Duodenal mucosa (tissue), 2 donors: ENCODE results near the gene VILL.

ENCODE experiments used
- H3K27ac ChIP-seq: one replicate; pipeline ENCODE4 v1.7.0; 2013; ENCODE audit warnings: low read depth, low read length
- H3K27me3 ChIP-seq, 2 donors: one replicate each; pipeline ENCODE4 v1.7.0; 2013; ENCODE audit warnings: low read length in 2 of 2, control low read depth in 1 of 2; ENCODE audit not compliant: insufficient read depth in 2 of 2, control insufficient read depth in 1 of 2
- H3K36me3 ChIP-seq, 2 donors: one replicate each; pipeline ENCODE4 v1.7.0; 2013; ENCODE audit warnings: low read length in 2 of 2, control low read depth in 1 of 2; ENCODE audit not compliant: insufficient read depth in 2 of 2, control insufficient read depth in 1 of 2
- H3K4me1 ChIP-seq, 2 donors: one replicate each; pipeline ENCODE4 v1.7.0; 2013; ENCODE audit warnings: low read length in 2 of 2, control low read depth in 1 of 2; ENCODE audit not compliant: insufficient read depth in 2 of 2, control insufficient read depth in 1 of 2
- H3K4me3 ChIP-seq, 2 donors: one replicate each; pipeline ENCODE4 v1.7.0; 2013; ENCODE audit warnings: low read length in 2 of 2, low read depth in 1 of 2
- H3K9ac ChIP-seq, 2 donors: one replicate each; pipeline ENCODE4 v1.7.0; 2013; ENCODE audit warnings: low read length in 2 of 2, low read depth in 1 of 2
- H3K9me3 ChIP-seq, 2 donors: one replicate each; pipeline ENCODE4 v1.7.0; 2013; ENCODE audit warnings: low read length in 2 of 2, control low read depth in 1 of 2; ENCODE audit not compliant: control insufficient read depth in 1 of 2

The VILL gene

GRCh38 chr3:37992271-37993066 lies 1.9 kb downstream of the VILL start:
- Histone ChIP-seq H3K4me1 (peaks cover 63 to 68% of the 10 kb centered on the region in 2 donors), H3K36me3 (peaks cover 16 to 17% of the 10 kb centered on the region in 2 donors), H3K27me3 (no peaks in the 10 kb centered on the region), H3K9me3 (no peaks in the 10 kb centered on the region), H3K27ac (peak overlapping the region; percentile 91), H3K9ac (peak overlapping the region; percentile 90 to 99), H3K4me3 (peak overlapping the region; percentile 81 to 87)

GRCh38 chr3:37993067-37993455 lies 2.5 kb downstream of the VILL start:
- peak overlapping the region; percentile 90 to 99 for H3K9ac ChIP-seq
- peak overlapping the region; percentile 91 for H3K27ac ChIP-seq
- peaks cover 61 to 68% of the 10 kb centered on the region in 2 donors for H3K4me1 ChIP-seq
- no peaks in the 10 kb centered on the region for H3K27me3 ChIP-seq
- H3K9me3 ChIP-seq, result no peaks in the 10 kb centered on the region
- peak overlapping the region; percentile 81 to 87 for H3K4me3 ChIP-seq
- H3K36me3 ChIP-seq, result peaks cover 16 to 23% of the 10 kb centered on the region in 2 donors

GRCh38 chr3:37993460-37993819 lies 2.9 kb downstream of the VILL start:
- Histone ChIP-seq H3K4me3 (peak overlapping the region; percentile 81 to 87), H3K9me3 (no peaks in the 10 kb centered on the region), H3K36me3 (peaks cover 16 to 23% of the 10 kb centered on the region in 2 donors), H3K9ac (peak overlapping the region; percentile 90 to 99), H3K27ac (peak overlapping the region; percentile 91), H3K27me3 (no peaks in the 10 kb centered on the region), H3K4me1 (peaks cover 62 to 71% of the 10 kb centered on the region in 2 donors)

GRCh38 chr3:37993820-37994638 lies 3.4 kb downstream of the VILL start:
- Histone ChIP-seq H3K27ac (peak overlapping the region; percentile 91), H3K27me3 (no peaks in the 10 kb centered on the region), H3K4me1 (peaks cover 65 to 75% of the 10 kb centered on the region in 2 donors), H3K4me3 (peak overlapping the region; percentile 81 to 87), H3K36me3 (peaks cover 16 to 23% of the 10 kb centered on the region in 2 donors), H3K9me3 (no peaks in the 10 kb centered on the region), H3K9ac (peak overlapping the region; percentile 90 to 99)

GRCh38 chr3:37994639-37994972 lies 4.0 kb downstream of the VILL start:
- Histone ChIP-seq H3K27me3 (no peaks in the 10 kb centered on the region), H3K27ac (peak overlapping the region; percentile 91), H3K9ac (peak overlapping the region; percentile 90 to 99), H3K9me3 (no peaks in the 10 kb centered on the region), H3K36me3 (peaks cover 17 to 25% of the 10 kb centered on the region in 2 donors), H3K4me3 (peak overlapping the region; percentile 81 to 87), H3K4me1 (peaks cover 60 to 74% of the 10 kb centered on the region in 2 donors)

- H3K27ac ChIP-seq, result no peak overlapping the region
- peak overlapping the region; percentile 1 for H3K9ac ChIP-seq
- no peaks in the 10 kb centered on the region for H3K27me3 ChIP-seq
- H3K4me1 ChIP-seq, result peaks cover 50 to 66% of the 10 kb centered on the region in 2 donors
- H3K4me3 ChIP-seq, result no peak overlapping the region
- H3K9me3 ChIP-seq, result no peaks in the 10 kb centered on the region
- H3K36me3 ChIP-seq, result peaks cover 23 to 34% of the 10 kb centered on the region in 2 donors
Measured at GRCh38 chr3:37995652-37996641, 5.4 kb downstream of the VILL start.

- Histone ChIP-seq H3K27me3 (no peaks in the 10 kb centered on the region), H3K36me3 (peaks cover 31 to 43% of the 10 kb centered on the region in 2 donors), H3K4me3 (no peak overlapping the region), H3K27ac (no peak overlapping the region), H3K4me1 (peaks cover 50 to 66% of the 10 kb centered on the region in 2 donors), H3K9ac (peak overlapping the region in 1 of 2 donors; percentile 21), H3K9me3 (no peaks in the 10 kb centered on the region)
Measured at GRCh38 chr3:37996785-37997301, 6.3 kb downstream of the VILL start.

GRCh38 chr3:37997342-37997741 lies 6.8 kb downstream of the VILL start:
- H3K4me3 ChIP-seq, result no peak overlapping the region
- no peaks in the 10 kb centered on the region for H3K27me3 ChIP-seq
- no peak overlapping the region for H3K27ac ChIP-seq
- H3K9me3 ChIP-seq, result no peaks in the 10 kb centered on the region
- peak overlapping the region in 1 of 2 donors; percentile 21 for H3K9ac ChIP-seq
- H3K36me3 ChIP-seq, result peaks cover 36 to 48% of the 10 kb centered on the region in 2 donors
- H3K4me1 ChIP-seq, result peaks cover 50 to 64% of the 10 kb centered on the region in 2 donors

- peaks cover 53 to 64% of the 10 kb centered on the region in 2 donors for H3K4me1 ChIP-seq
- H3K27ac ChIP-seq, result peak overlapping the region; percentile 91
- peak overlapping the region; percentile 70 to 77 for H3K4me3 ChIP-seq
- no peaks in the 10 kb centered on the region for H3K27me3 ChIP-seq
- peaks cover 39 to 53% of the 10 kb centered on the region in 2 donors for H3K36me3 ChIP-seq
- H3K9me3 ChIP-seq, result no peaks in the 10 kb centered on the region
- H3K9ac ChIP-seq, result peak overlapping the region; percentile 84 to 86
Measured at GRCh38 chr3:37997791-37998370, 7.3 kb downstream of the VILL start.
